GM12874 (cell line): ENCODE data around the gene SRPK3.
A peak's percentile ranks its signal among the peaks of the same experiment; 100 is the strongest.

Experiments
- TF ChIP-seq, protein P1 (sequence below): IDR thresholded peaks from 2 replicates; pipeline ENCODE4 v1.5.1; 2011; ENCODE audit warnings: low read depth, mild to moderate bottlenecking, control low read depth, low read length, moderate library complexity; ENCODE audit not compliant: insufficient read depth

SRPK3 gene

GRCh38 chrX:153777261-153778090, 3.4 kb upstream of the SRPK3 start:
- TF ChIP-seq, protein P1, sequence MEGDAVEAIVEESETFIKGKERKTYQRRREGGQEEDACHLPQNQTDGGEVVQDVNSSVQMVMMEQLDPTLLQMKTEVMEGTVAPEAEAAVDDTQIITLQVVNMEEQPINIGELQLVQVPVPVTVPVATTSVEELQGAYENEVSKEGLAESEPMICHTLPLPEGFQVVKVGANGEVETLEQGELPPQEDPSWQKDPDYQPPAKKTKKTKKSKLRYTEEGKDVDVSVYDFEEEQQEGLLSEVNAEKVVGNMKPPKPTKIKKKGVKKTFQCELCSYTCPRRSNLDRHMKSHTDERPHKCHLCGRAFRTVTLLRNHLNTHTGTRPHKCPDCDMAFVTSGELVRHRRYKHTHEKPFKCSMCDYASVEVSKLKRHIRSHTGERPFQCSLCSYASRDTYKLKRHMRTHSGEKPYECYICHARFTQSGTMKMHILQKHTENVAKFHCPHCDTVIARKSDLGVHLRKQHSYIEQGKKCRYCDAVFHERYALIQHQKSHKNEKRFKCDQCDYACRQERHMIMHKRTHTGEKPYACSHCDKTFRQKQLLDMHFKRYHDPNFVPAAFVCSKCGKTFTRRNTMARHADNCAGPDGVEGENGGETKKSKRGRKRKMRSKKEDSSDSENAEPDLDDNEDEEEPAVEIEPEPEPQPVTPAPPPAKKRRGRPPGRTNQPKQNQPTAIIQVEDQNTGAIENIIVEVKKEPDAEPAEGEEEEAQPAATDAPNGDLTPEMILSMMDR: no peak

DNA sequence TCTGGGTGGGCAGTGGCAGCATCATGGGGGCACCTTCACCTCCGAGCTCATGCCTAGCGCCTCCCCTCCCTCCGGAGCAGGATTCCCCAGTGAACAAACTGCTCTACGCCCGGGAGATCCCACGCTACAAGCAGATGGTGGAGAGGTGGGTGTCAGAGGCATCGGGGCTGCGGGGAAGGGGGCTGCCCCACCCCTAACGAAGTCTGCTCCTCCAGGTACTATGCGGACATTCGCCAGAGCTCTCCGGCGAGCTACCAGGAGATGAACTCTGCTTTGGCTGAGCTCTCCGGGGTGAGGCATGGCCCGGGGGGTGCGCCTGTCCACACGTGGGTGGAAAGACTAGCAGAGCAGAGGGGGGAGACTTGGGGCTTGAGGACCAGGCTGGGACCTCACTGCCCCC, 2.7 kb upstream of the SRPK3 start:
- TF ChIP-seq, protein P1: no peak

DNA sequence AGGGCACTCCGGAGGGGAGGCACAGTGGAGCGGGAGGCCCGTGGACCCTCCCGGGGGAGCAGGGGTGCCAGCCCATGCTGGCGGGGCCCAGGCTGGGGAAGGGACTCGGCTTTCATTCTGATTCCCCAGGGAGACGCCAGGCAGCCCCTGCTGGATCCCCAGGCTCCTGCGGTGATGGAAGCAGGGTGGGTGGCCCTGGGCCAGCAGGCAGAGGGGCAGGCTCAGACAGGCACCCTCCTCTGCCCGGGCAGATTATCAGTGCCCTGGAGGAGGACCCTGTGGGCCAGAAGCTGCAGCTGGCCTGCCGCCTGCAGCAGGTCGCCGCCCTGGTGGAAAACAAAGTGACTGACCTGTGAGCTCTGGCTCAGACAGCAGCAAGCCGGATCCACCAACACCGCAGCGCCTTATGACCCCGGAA, 2.1 kb upstream of the SRPK3 start:
- TF ChIP-seq, protein P1: 0 out of 2 replicates have a peak, but pooled peaks have one; percentile 15

- TF ChIP-seq, protein P1: no peak
Observed at GRCh38 chrX:153779891-153780677, 757 bp upstream of the SRPK3 start.

DNA sequence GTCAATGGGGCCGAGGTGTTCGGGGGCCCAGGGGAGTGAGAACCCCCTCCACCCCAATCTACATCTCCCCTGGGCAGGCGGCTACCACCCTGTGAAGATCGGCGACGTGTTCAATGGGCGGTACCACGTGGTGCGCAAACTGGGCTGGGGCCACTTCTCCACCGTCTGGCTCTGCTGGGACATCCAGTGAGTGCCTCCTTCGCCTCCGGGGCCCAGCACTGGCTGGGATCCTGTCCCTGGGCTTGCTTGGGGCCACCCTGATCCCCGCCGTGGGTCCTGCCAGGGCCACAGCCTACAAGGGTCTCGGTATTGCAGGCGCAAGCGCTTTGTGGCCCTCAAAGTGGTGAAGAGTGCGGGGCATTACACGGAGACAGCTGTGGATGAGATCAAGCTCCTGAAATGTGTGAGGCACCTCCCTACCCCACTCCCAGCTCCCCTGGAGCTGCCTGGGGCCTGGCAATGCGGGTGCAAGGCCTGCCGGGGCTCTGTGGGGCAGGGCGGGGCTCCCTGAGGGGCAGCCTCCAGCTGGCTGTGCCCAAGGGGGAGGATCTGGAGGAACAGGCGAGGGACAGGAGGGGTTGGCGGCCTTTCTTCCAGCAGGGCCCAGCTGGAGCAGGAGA, 697 bp downstream of the SRPK3 start:
- TF ChIP-seq, protein P1: no peak

DNA sequence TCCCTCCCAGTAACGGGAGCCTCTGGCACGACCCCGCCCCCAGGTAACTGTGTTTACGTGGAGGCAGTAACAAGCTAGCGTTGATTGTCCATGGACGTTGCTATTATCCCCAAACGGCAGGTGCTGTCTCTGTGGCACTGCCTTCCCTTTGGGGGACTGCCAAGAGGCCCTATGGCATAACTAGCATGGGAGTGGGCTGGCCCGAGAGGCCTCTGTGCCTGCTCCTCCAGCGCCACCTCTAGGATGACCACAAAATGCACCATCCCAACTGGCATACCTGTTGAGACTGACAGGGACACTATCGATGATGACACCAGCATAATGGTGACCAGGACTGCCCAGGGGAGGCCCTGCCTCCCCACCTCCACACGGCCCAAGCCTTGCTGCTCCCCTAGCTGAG, 1.5 kb downstream of the SRPK3 start:
- TF ChIP-seq, protein P1: no peak

GRCh38 chrX:153782871-153783270, 2.0 kb downstream of the SRPK3 start:
- TF ChIP-seq, protein P1: no peak
